ENCODE data around the gene CPT1A.

Gene CPT1A

GRCh38 chr11:68707527-68707926 lies 134.2 kb downstream of the CPT1A start:
- TF ChIP-seq CTCF (IDR thresholded peaks at IDR 0.05), result no peak
- no peaks in the 10 kb centered on the region for H3K27me3 ChIP-seq

GRCh38 chr11:68704887-68705286 lies 136.8 kb downstream of the CPT1A start:
- H3K27ac ChIP-seq, result no peak overlapping the region
- TF ChIP-seq CTCF (IDR thresholded peaks at IDR 0.05), result no peak
- no peak overlapping the region for H3K4me3 ChIP-seq (ENCODE audit: low read depth in 1 of 2, low read length in 1 of 2)

More at GRCh38 chr11:68707527-68707926, 134.2 kb downstream of the CPT1A start:
- Histone ChIP-seq H3K9me3 (no peaks in the 10 kb centered on the region), H3K4me3 (ENCODE audit: low read depth in 1 of 2, low read length in 1 of 2) (no peak overlapping the region), H3K27ac (no peak overlapping the region), H3K36me3 (peaks cover 57% of the 10 kb centered on the region), H3K4me1 (ENCODE audit: control insufficient read depth in 1 of 2, insufficient read depth in 1 of 2, low read depth in 1 of 2, low read length in 1 of 2) (no peaks in the 10 kb centered on the region)

More at GRCh38 chr11:68704887-68705286, 136.8 kb downstream of the CPT1A start:
- Histone ChIP-seq H3K36me3 (peaks cover 35% of the 10 kb centered on the region), H3K4me1 (ENCODE audit: control insufficient read depth in 1 of 2, insufficient read depth in 1 of 2, low read depth in 1 of 2, low read length in 1 of 2) (no peaks in the 10 kb centered on the region), H3K9me3 (no peaks in the 10 kb centered on the region), H3K27me3 (no peaks in the 10 kb centered on the region)

All from neutrophil (primary cell).